GM21576 (cell line): Measurements from ENCODE around the gene TOX3.

Source experiments
- ATAC-seq: cut with Tn5 transposase; IDR thresholded peaks from one replicate; pipeline ENCODE4 v1.9.1; 2021; ENCODE audit warnings: mild to moderate bottlenecking, moderate library complexity; ENCODE audit not compliant: unreplicated experiment

TOX3 gene

DNA sequence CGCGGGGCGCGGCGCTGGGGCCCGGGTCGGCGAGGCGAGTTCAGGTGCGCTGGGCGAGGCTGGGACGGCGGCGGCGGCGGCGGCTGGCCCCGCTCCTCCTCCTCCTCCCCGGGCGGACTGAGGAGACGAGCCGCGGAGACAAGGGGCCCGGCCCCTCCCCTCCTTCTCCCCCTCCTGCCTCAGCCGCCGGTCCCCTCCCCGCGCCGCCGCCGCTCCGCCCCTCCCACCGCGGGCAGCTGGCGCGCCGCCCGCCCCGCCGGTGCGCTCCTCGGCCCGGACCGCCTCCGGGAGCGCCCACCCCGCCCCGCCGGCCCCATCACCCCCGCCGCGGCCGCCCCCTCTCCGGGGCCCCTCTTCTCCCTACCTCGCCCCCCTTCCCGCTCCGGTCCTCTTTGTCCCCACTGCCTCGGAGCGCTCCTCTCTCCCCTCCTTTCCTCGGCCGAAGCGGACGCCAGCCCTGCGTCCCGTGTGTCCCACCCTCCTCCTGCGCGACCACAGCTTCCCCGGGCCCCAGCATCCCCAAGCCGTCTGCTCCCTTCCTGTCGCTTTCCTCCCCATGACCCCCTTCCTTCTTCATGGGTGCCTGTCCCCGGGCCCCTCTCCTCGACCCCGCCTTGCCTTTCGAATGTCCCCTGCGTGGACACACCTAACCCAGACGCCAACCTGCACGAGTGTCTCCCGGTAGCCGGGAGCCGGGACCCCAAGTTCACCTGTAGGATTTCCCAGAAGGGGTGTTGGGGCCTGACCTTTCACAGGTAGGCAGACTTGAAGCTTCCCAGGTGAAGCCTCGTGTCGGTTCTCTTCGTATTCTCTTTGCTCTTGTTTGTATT, at the start of gene TOX3:
Gene TOX3, minus strand, starts transcription at position 140 of the 830 bp plus-strand sequence. CDS start 420 bp downstream, outside the sequence.
- ATAC-seq = no peak

DNA sequence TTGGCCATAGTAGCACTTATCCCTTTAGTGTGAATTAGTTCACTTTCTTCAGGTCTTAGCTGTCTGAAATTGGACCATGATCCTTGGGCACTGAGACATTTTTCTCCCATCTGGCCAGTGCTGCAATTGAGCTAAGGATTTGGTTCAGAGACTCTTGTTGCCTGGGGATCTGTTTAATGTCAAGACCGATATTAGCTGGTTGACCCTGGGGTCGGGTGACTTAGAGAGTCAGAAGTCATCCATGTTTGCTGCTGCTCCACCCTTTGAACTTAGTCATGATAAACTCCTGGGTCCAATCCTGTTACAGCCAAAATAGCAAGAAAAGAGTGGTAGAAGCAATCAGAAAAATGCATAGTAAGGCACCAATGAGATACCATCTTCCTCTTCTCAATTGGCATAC, 45.8 kb upstream of the TOX3 start:
- ATAC-seq = no peak

DNA sequence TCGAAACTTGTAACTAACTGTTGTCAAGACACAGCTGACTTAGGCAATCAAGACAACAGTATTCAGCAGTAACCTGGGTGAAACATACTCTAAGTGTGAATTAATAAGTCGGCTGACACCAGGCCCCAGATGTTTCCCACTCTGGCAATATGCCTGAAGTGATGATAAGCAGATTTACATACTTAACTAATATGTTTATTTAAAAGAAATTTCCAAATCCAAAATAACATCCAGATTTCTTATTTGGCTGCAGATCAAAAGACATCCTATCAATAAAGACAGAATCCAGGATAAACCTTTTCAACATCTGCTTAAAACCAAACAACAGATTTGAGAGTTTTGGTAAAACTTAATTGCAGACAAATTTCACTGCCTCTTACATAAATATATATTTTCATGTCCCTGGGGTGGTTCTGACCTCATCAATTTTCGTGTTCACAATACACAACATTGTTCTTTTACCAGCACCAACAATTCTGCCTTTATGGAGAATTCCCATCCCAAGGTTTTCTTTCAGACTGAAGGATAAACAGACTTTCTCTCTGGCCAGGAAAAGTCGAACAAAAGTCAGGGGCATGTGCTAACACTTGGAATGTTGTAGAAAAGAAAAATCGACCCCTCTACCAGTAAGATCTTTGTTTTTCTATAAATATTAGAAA, 45.1 kb upstream of the TOX3 start:
- ATAC-seq = no peak

DNA sequence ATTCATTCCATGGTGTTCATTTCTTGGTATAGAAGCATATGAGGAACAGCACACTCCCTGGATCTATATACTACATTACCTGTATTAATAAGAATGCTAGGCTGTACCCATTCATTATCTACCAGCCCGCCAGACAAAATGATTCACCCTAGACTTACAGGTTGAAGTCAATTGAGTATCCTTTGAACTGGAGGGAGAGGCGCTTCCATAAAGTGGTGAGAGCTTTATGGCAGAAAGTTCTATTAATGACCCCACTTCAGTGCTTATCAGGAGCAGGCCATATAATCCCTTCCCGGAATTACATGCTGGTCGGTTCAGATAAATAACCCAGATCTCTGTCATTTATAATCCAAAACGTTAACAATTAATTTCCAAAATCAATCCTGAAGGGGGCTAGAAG, 44.5 kb upstream of the TOX3 start:
- ATAC-seq = no peak

DNA sequence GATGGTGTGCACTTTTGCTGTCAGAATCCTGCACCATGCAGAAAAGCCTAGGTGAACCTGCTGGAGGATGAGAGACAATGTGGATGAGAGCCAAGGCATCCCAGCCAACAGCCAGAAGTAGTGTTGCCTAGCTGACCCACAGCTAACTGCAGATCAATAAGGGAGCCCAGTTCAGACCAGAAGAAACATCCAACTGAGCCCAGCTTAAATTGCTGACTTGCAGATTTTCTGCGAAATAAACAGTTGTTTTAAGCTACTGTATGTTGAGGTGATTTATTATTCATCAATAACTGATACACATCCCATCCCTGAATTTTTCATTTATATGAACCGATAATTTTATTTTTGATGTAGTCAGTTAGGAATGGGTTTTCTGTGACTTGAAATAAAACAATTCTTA, 39.2 kb upstream of the TOX3 start:
- no peak for ATAC-seq

DNA sequence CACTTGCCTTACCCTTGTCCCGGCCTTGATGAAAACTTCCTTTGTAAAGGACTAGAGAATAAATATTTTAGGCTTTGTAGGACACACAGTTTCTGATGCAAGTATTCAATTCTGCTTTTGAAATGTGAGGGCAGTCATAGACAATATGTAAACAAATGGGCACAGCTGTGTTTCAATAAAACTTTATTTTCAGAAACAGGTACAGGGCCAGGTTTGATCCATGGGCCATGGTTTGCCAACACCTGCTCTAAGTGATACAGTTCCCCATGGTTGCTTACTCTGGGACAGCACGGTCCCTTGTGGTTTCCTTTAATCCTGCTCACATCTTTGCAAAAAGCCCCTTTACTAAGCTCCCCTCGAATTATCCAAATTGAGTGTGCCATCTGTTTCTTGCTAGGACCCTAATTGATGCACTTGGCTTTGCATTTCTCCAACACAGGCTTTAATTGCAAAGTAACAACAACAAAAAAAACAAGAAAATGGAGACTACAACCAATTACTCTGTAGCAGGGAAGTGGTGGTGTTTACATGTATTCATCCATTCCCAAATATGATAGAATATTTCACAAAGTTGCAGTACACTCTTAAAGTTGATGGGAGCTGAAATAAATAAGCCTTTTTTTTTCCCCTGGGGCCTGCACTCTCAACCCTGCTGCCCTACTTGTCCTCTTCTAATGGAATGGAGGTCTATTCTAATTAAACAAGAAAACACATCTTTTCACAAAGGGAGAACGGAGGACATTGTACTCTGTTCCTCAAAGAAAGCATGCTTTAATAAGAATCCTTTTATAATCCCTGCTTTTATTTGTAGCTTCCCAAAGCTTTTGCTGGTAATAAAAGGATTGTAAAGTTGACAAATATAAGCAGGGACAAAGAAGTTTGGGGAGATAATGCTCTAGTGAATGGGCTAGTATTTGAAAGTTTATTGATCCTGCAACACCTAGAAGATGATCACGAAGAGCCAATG, 37.7 kb upstream of the TOX3 start:
- no peak for ATAC-seq

DNA sequence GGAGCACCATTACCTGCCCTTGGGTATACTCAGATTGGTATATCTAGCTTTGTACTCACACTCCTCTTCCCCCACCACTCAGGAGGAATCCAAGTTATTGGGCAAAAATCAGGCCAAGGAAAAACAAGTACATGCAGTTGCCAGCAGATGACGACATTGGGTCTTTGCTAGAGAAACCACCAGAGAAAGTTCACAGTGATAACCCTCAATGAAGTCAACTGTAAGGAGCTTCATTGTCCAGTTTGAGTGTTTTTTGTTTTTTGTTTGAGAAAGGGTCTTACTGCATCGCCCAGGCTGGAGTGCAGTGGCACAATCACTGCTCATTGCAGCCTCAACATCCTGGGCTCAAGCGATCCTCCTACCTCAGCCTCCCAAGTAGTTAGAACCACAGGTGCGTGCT, 34.6 kb upstream of the TOX3 start:
- no peak for ATAC-seq

DNA sequence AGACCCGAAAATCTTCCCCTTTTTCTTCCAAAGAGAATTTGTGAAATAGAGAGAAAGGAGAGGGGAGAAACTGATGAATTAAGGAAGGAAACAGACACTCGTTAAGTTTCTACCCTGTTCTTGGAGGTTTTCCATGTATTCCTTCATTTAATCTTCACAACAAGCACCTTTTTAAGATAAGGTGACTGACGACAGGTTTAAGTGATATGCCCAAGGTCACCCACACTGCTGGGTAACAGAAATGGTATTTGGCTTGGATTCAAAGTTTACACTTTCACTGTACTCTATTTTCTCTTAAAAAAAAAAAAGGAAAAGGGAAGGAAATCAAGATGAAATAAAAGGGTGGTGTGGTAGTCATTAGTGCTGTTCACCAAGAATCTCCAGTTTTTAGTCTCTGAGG, 33.5 kb upstream of the TOX3 start:
- ATAC-seq = no peak

DNA sequence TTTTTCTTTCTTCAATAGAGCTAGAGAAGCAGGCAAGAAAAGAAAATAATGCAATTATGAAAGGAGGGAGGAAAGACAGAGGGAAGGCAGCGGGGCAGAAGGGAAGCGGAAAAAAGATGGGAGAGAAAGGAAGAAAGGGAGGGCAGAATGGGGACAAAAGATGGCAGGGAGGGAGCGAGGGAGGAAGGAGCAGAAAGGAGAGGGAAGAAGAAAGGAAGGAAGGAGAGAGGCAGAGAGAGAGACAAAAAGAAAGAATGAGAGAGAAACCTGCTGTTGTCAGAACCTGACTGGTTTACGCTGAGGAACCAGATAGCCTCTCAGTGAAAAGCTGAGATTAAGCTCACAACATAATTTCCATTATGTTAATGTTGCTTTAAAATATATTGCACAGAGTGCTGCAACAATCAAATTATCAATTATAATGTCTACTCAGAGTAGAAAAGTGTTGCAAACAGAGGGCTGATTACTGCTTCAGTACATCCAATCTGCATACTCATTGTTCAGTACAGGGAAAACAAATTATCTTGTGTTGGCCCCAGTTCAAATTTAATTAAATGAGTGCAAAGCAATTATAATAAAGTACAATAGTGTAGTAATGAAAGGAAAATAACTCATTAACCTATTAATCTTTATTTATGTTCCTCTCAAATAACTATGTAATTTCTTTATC, 32.0 kb upstream of the TOX3 start:
- ATAC-seq = no peak

DNA sequence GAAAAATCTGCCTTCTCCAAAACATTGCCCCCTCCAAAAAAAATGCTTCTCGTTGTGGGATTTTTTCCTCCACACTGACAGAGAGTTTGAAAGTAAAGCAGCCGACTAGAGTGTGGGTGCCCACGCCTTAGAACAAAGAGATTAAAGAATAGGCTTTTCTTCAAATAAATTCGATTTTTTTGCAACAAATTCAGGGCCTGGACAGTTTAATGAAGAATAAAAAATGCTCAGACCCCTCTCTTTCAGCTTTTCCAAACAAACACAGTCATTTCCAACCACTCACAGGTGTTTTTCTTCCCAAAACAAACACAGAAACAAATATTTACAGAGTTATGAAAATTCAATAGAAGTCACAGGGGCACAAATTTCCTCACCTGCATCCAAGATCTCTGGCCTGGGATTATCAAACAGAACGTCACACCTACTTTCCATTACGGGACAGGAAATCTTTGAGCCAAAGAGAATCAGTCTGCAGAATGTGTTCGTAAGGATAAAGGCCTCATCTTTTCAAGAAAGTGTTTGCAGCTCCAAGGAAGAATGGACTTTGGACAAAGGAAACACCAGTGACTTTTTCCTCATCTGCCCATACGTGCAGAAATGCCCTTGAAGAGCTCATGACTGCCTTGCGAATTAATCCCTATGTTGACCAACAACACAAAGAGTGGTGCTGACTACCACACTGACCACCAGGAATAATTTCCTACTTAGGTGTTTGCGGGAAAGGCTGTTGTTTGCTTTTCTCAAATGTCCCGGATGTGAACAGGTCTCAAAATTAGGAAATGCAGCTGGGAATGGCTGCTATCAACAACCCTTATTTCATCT, 31.3 kb upstream of the TOX3 start:
- no peak for ATAC-seq

DNA sequence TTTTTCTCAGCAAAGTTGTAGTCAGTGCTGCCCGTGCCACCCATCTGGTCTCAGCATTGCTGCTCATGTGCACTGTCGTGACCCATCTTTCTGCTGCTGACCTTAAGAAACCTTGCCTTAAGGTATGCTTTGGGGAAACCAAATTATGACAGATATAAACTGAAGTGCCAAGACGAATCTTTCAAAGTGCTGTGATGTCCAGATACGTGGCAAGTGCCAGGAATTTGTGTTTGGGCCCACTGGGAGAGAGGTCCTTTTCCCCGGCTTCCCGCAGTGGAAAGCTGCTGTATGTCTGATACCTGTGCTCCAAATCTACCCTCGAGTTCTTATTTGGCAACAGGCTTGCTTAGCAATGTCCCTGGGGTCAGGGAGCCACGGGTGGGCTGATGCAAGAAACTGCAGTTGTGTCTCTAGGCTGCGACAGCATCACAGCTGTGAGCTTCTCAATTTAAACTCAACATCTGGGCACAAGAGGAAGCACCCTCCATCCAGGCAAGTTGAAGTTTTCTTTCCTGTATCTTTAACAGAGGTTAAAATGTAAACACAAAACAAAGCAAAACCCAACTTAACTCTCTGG, 30.3 kb upstream of the TOX3 start:
- ATAC-seq = no peak

DNA sequence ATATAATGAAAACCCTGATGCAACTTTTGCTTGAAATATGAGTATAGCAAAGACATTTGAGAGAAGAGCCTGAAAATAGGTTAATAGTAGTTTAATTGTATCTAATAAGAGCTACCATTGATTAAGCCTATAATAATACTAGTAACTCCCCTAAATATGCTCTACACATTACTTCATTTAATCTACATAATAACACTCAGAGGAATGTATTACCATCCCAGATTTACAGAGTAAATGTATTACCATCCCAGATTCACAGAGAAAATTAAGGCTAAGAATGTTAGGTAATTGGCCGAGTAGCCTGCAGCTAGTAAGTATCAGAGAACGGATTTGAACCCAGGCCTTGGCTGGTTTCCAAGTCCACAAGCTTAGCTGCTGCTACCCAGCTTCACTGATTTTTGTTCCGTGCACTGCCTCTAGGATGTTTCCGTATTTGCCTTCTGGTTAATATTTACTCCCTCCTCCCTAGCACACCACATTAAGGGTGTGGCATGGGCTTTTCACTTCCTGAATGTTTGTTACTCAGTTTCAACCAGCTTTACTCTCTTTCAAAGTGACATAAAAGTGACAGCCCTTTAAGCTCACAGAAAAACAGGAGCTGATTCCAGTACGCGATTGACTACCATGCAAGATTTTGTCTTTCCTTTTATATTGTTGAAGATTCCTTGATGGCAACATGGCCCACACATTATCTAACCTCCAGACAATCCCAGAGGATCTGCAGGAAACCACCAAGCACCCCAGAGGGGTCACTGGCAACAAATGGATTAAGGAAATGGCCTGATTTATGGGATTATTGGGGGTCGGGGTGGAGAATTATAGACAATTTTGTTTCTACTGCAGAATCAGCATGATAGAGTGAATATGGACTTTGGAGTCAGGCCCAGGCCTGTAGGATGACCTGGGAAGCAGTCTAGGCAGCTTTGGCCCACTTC, 26.7 kb upstream of the TOX3 start:
- ATAC-seq = no peak

DNA sequence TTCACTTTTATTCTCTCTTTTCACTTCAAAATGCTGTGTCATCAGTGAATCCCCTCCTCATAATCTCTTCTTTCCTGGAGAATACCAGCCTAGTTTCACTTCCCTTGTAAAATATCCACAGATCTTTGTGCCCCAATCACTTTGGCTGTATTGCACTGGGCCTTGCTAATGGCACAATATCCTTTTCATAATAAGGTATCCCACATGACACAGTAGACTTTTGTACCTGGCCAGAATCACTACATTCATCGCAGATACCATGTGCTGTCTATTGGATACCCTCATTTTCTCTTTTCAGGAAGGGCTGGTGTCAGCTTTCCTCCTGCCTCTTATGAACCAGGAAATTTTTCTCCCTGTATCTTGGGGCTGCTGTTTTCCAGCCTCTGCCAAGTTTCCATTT, 25.7 kb upstream of the TOX3 start:
- ATAC-seq = no peak

DNA sequence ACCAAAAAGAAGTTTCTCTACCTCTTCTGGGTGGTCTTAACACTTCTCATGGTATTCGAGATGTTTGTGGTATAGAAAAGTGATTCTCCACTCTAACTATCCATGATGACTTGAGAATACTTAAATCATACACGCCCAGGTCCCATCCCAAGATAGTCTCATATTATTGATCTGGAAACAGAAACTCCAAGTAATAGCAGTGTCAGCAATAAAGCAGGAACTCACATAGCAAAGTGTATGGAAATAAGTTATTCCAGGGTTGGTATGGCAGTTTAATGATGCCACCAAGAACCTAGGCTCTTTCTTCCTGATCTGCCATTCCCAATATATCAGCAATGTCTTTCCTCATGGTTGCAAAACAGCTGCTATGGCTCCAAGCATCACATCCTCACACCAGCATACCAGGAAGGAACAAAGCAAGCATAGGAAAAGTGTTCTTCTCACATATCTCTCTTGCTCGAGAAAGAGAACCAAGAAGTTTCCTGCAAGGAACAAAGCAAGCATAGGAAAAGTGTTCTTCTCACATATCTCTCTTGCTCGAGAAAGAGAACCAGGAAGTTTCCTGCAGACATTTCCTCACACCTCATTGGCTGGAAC, 23.6 kb upstream of the TOX3 start:
- no peak for ATAC-seq

DNA sequence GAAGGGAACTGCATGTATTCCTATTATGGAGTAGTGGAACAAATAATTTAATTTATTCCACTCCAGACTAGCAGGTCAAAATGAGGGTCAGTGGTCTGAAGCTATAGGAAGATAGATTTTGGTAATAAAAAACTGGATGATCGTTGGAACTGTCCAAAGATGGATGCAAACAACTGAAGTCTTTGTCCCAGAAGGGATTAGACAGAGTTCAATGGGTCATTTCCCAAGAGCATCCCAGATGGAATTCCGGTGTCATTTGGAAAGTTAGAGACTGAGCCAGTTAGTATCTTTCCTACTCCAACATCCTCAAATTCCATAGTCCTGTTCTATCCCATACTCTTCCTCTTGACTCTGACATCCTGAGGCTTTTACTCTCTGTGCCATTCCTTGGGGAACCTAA, 22.8 kb upstream of the TOX3 start:
- ATAC-seq = no peak

DNA sequence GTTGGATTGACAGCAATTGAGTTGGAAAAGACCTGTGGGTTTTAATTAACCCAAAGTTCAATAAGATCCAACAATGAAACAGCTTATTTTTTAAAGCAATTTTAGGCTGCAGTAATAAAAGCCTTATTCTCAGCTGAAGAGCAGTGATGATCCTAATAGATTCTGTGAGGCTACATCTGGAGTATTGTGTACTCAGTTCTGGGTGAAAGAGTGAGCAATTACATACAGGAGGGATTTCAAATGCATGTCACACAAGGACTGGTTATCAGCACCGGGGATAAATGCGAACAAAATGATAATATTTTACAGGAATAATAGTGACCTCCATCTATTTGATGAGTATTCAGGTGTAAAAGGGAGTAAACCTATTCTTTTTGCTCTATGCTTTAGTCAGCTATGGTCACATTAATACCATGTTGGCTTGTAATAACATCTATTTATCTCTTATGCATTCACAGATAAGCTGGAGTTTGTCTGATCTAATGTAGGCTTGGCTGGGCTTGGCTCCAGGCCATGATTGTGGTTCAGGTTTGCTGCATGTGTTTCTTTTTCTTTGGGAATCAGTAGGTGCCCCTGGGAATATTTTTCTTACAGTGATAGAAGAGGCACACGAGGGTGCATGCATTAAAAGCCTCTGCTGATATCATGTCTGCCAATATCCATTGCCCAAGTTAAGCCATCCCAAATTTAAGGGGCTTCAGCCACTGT, 22.2 kb upstream of the TOX3 start:
- ATAC-seq = no peak

DNA sequence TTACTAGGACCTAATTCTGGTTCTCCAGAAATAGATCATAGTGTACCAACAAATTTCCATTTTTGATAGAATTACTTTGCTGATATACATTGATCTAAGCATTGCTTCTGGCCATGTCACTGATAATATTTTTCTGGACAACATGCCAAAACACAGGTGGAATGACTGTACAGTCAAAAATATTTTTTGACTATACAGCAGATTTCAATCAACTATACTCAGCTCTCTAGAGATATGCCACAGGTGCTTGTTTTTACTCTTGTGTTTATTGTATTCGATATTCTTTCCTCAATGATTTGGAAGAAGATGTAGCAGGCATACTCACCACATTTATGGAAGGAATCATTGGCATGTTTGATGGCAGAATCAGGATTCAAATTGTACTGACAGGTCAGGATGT, 21.6 kb upstream of the TOX3 start:
- no peak for ATAC-seq

DNA sequence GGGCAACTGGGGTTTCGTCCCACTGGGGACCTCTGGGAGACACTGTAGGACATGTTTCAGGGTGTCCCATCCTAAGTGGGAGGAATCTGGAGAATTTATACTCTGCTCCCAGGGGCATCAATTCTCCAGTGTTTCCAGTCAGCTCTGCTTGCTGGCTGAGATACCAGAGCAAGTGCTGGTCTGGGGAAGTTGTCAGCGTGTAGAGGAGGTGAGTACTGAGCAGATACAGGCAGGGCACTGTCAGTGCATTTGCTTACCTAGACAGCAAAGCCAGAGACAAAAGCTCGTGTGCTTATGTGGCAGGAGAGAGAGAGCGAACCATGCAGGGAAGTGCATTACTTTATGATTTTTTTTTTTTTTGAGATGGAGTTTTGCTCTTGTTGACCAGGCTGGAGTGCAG, 20.2 kb upstream of the TOX3 start:
- no peak for ATAC-seq
